WTC11 (cell line): ENCODE measurements around the gene UGT1A7. TPM values are rescaled to one million over a fixed set of nuclear protein-coding genes. Genes with fewer than 3 reads are reported as not detected.

Experiments used
- ATAC-seq: fragments of 200-7000 bp; cut with Tn5 transposase; 2 replicates; pipeline ENCODE4 v1.10.0; 2021; ENCODE audit warnings: mild to moderate bottlenecking, moderate library complexity
- CTCF ChIA-PET: fragments of 300-600 bp; sonication (Branson Sonifier 250); formaldehyde crosslinking; loops from one replicate; lab custom pipeline; 2021; ENCODE audit warnings: antibody characterized with exemption; lab: Charles Lee
- POLR2A ChIA-PET: fragments of 350-600 bp; sonication (Branson Sonifier 250); formaldehyde crosslinking; loops from one replicate; lab custom pipeline; 2021; ENCODE audit warnings: antibody characterized with exemption; lab: Charles Lee
- DNase-seq: peaks from one replicate; pipeline ENCODE4 v3.0.0; 2021; ENCODE audit warnings: low spot score
- H3K27ac Mint-ChIP-seq: 2 replicates; pipeline ENCODE4 v1.8.0; 2021; ENCODE audit warnings: mixed read lengths
- H3K27me3 Mint-ChIP-seq: 2 replicates; pipeline ENCODE4 v1.8.0; 2021; ENCODE audit warnings: low read depth, mild to moderate bottlenecking, moderate library complexity, mixed read lengths
- H3K36me3 Mint-ChIP-seq: 2 replicates; pipeline ENCODE4 v1.8.0; 2021; ENCODE audit warnings: mixed read lengths
- H3K4me1 Mint-ChIP-seq: 2 replicates; pipeline ENCODE4 v1.8.0; 2022; ENCODE audit warnings: mixed read lengths
- H3K4me3 Mint-ChIP-seq: 2 replicates; pipeline ENCODE4 v1.8.0; 2021; ENCODE audit warnings: mild to moderate bottlenecking, moderate library complexity, mixed read lengths
- H3K9me3 Mint-ChIP-seq: 2 replicates; pipeline ENCODE4 v1.8.0; 2021; ENCODE audit warnings: mixed read lengths
- EMX1 ChIP-seq: fragments of 250-450 bp; sonication (Bioruptor Pico); IDR thresholded peaks from 2 replicates; pipeline ENCODE4 v1.8.0; 2021; ENCODE audit warnings: mild to moderate bottlenecking
- ETV6 ChIP-seq: sonication (generic); formaldehyde crosslinking; IDR thresholded peaks from 2 replicates; pipeline ENCODE4 v1.8.1; 2022; ENCODE audit warnings: mild to moderate bottlenecking, missing genetic modification reagents
- FOXK1 ChIP-seq: sonication (generic); formaldehyde crosslinking; IDR thresholded peaks from 2 replicates; pipeline ENCODE4 v1.8.0; 2022; ENCODE audit warnings: mild to moderate bottlenecking, moderate library complexity, missing genetic modification reagents
- FOXP1 ChIP-seq: sonication (generic); formaldehyde crosslinking; IDR thresholded peaks from 2 replicates; pipeline ENCODE4 v1.8.0; 2022; ENCODE audit warnings: missing genetic modification reagents, mild to moderate bottlenecking, moderate library complexity, borderline replicate concordance
- GRHL2 ChIP-seq: fragments of 250-450 bp; sonication (Bioruptor Pico); IDR thresholded peaks from 2 replicates; pipeline ENCODE4 v1.8.0; 2022; ENCODE audit warnings: mild to moderate bottlenecking, moderate library complexity; ENCODE audit not compliant: insufficient replicate concordance, severe bottlenecking
- IRF2 ChIP-seq: sonication (generic); formaldehyde crosslinking; IDR thresholded peaks from 2 replicates; pipeline ENCODE4 v1.8.0; 2022; ENCODE audit warnings: low read depth, missing genetic modification reagents, borderline replicate concordance
- JAZF1 ChIP-seq: fragments of 250-450 bp; sonication (Bioruptor Pico); IDR thresholded peaks from 2 replicates; pipeline ENCODE4 v1.9.0; 2021; ENCODE audit warnings: moderate library complexity, mild to moderate bottlenecking, inconsistent platforms
- NFE2L1 ChIP-seq: sonication (generic); formaldehyde crosslinking; IDR thresholded peaks from 2 replicates; pipeline ENCODE4 v1.8.1; 2023; ENCODE audit warnings: missing genetic modification reagents
- NR3C1 ChIP-seq: sonication (generic); formaldehyde crosslinking; conservative IDR thresholded peaks from 2 replicates; pipeline ENCODE4 v1.8.1; 2023; ENCODE audit warnings: low read depth, mild to moderate bottlenecking, missing genetic modification reagents
- PREB ChIP-seq: sonication (generic); formaldehyde crosslinking; IDR thresholded peaks from 2 replicates; pipeline ENCODE4 v1.8.1; 2022; ENCODE audit warnings: mild to moderate bottlenecking, missing genetic modification reagents, moderate library complexity, borderline replicate concordance
- TCF7 ChIP-seq: sonication (generic); formaldehyde crosslinking; IDR thresholded peaks from 2 replicates; pipeline ENCODE4 v1.8.0; 2022; ENCODE audit warnings: mild to moderate bottlenecking, low read depth, missing genetic modification reagents, moderate library complexity
- TP53 ChIP-seq: sonication (generic); formaldehyde crosslinking; IDR thresholded peaks from 2 replicates; pipeline ENCODE4 v1.8.1; 2023; ENCODE audit warnings: mild to moderate bottlenecking, missing genetic modification reagents
- ZBTB21 ChIP-seq: sonication (generic); formaldehyde crosslinking; IDR thresholded peaks from 2 replicates; pipeline ENCODE4 v1.8.1; 2023; ENCODE audit warnings: mild to moderate bottlenecking, missing genetic modification reagents, borderline replicate concordance
- ZNF121 ChIP-seq: sonication (generic); formaldehyde crosslinking; IDR thresholded peaks from 2 replicates; pipeline ENCODE4 v1.8.0; 2023; ENCODE audit warnings: missing genetic modification reagents
- ZNF232 ChIP-seq: sonication (generic); formaldehyde crosslinking; IDR thresholded peaks from 2 replicates; pipeline ENCODE4 v1.8.0; 2022; ENCODE audit warnings: mild to moderate bottlenecking, missing genetic modification reagents
- ZNF263 ChIP-seq: sonication (generic); formaldehyde crosslinking; IDR thresholded peaks from 2 replicates; pipeline ENCODE4 v1.8.1; 2022; ENCODE audit warnings: low read depth, mild to moderate bottlenecking, moderate library complexity, missing genetic modification reagents
- ZNF281 ChIP-seq: sonication (generic); formaldehyde crosslinking; IDR thresholded peaks from 2 replicates; pipeline ENCODE4 v1.8.0; 2023; ENCODE audit warnings: mild to moderate bottlenecking, missing genetic modification reagents
- ZNF512 ChIP-seq: sonication (generic); formaldehyde crosslinking; IDR thresholded peaks from 2 replicates; pipeline ENCODE4 v1.8.1; 2022; ENCODE audit warnings: missing genetic modification reagents, borderline replicate concordance
- total RNA-seq: library from RNA; stranded (reverse); gene quantifications from 3 replicates; pipeline ENCODE4 v1.2.3, GENCODE V29; 2021
- TF ChIP-seq, protein P1 (sequence below): sonication (generic); formaldehyde crosslinking; IDR thresholded peaks from 2 replicates; pipeline ENCODE4 v1.8.1; 2022; ENCODE audit warnings: low read depth, mild to moderate bottlenecking, moderate library complexity, missing genetic modification reagents, borderline replicate concordance
- TF ChIP-seq, protein P2 (sequence below): sonication (generic); formaldehyde crosslinking; IDR thresholded peaks from 2 replicates; pipeline ENCODE4 v1.8.0; 2023; ENCODE audit warnings: missing genetic modification reagents, mild to moderate bottlenecking, borderline replicate concordance

UGT1A7 gene
- total RNA-seq, 1 experiment from 2014 or later, result not detected

DNA sequence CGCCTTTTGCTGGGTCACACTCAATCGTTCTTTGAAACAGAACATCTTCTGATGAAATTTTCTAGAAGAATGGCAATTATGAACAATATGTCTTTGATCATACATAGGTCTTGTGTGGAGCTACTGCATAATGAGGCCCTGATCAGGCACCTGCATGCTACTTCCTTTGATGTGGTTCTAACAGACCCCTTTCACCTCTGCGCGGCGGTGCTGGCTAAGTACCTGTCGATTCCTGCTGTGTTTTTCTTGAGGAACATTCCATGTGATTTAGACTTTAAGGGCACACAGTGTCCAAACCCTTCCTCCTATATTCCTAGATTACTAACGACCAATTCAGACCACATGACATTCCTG, 31.5 kb downstream of the UGT1A7 start:
- TF ChIP-seq EMX1, result no peak
- TF ChIP-seq, protein P1, sequence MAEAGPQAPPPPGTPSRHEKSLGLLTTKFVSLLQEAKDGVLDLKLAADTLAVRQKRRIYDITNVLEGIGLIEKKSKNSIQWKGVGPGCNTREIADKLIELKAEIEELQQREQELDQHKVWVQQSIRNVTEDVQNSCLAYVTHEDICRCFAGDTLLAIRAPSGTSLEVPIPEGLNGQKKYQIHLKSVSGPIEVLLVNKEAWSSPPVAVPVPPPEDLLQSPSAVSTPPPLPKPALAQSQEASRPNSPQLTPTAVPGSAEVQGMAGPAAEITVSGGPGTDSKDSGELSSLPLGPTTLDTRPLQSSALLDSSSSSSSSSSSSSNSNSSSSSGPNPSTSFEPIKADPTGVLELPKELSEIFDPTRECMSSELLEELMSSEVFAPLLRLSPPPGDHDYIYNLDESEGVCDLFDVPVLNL (CRISPR knock-in tag), result no peak
- TF ChIP-seq JAZF1, result no peak
- TF ChIP-seq ZNF281, result no peak
- TF ChIP-seq ETV6 (CRISPR knock-in tag), result no peak
- TF ChIP-seq PREB (CRISPR knock-in tag), result no peak
- ATAC-seq (no peak), DNase-seq (no peak)
- Mint-ChIP-seq H3K4me1 (peaks cover 4% of the 10 kb centered on the region; the same call in 1 of the 2 replicates), H3K27me3 (peaks cover under 1% of the 10 kb centered on the region; the same call in 1 of the 2 replicates), H3K9me3 (peaks cover 11% of the 10 kb centered on the region), H3K36me3 (no peaks in the 10 kb centered on the region), H3K4me3 (no peak overlapping the region), H3K27ac (no peak overlapping the region)
- CTCF ChIA-PET, result interaction anchor here (2.7 to 3.2 kb wide), 2 partner anchors 14 to 265 kb away, joined by 7 to 19 read pairs; no protein-coding TSS in a partner anchor
- POLR2A ChIA-PET, result no interaction called here

DNA sequence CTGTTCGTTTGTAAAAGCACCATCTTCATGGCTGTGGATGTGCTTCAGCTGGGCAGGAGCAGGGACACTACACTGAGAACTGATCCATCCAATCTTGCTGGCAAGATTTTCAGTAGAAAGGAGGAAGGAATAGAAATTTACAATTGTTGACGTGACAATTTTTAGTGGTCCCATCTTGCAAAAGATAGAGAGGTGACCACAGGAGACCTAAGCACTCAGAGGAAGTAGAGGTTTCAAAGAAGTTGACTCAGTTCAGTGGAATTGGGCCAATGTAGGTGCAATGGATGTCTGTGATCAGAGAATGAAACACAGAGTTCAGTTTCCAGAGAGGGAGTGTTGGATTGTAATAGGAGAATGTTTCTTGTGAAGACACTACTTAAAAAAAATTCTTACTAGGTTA, 32.4 kb downstream of the UGT1A7 start:
- ChIA-PET POLR2A (no interaction called here), CTCF (no interaction called here)
- peaks cover 7% of the 10 kb centered on the region; the same call in 1 of the 2 replicates for H3K27me3 Mint-ChIP-seq
- no peaks in the 10 kb centered on the region for H3K36me3 Mint-ChIP-seq
- DNase-seq (no peak), ATAC-seq (no peak)
- H3K4me1 Mint-ChIP-seq, result peaks cover 4% of the 10 kb centered on the region; the same call in 1 of the 2 replicates
- TF ChIP-seq ETV6 (CRISPR knock-in tag) (no peak), IRF2 (no peak), FOXK1 (CRISPR knock-in tag) (no peak), ZNF263 (CRISPR knock-in tag) (no peak), TP53 (CRISPR knock-in tag) (no peak), NFE2L1 (CRISPR knock-in tag) (no peak), ZBTB21 (no peak), NR3C1 (CRISPR knock-in tag) (no peak), ZNF232 (CRISPR knock-in tag) (no peak), ZNF121 (CRISPR knock-in tag) (no peak), GRHL2 (CRISPR knock-in tag) (no peak), ZNF512 (CRISPR knock-in tag) (no peak), FOXP1 (CRISPR knock-in tag) (no peak), TCF7 (CRISPR knock-in tag) (no peak)
- TF ChIP-seq, protein P2, sequence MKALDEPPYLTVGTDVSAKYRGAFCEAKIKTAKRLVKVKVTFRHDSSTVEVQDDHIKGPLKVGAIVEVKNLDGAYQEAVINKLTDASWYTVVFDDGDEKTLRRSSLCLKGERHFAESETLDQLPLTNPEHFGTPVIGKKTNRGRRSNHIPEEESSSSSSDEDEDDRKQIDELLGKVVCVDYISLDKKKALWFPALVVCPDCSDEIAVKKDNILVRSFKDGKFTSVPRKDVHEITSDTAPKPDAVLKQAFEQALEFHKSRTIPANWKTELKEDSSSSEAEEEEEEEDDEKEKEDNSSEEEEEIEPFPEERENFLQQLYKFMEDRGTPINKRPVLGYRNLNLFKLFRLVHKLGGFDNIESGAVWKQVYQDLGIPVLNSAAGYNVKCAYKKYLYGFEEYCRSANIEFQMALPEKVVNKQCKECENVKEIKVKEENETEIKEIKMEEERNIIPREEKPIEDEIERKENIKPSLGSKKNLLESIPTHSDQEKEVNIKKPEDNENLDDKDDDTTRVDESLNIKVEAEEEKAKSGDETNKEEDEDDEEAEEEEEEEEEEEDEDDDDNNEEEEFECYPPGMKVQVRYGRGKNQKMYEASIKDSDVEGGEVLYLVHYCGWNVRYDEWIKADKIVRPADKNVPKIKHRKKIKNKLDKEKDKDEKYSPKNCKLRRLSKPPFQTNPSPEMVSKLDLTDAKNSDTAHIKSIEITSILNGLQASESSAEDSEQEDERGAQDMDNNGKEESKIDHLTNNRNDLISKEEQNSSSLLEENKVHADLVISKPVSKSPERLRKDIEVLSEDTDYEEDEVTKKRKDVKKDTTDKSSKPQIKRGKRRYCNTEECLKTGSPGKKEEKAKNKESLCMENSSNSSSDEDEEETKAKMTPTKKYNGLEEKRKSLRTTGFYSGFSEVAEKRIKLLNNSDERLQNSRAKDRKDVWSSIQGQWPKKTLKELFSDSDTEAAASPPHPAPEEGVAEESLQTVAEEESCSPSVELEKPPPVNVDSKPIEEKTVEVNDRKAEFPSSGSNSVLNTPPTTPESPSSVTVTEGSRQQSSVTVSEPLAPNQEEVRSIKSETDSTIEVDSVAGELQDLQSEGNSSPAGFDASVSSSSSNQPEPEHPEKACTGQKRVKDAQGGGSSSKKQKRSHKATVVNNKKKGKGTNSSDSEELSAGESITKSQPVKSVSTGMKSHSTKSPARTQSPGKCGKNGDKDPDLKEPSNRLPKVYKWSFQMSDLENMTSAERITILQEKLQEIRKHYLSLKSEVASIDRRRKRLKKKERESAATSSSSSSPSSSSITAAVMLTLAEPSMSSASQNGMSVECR (CRISPR knock-in tag), result no peak
- no peak overlapping the region for H3K4me3 Mint-ChIP-seq
- H3K9me3 Mint-ChIP-seq, result peaks cover 15% of the 10 kb centered on the region
- H3K27ac Mint-ChIP-seq, result no peak overlapping the region
